Fibroblast of pulmonary artery (primary cell): ENCODE data around the gene C17orf113.
"Not testable (repeated sequence)": the region's sequence is repeated elsewhere in the genome, so short reads cannot be mapped to it uniquely, and the experiment has no call there.

Experiments
- DNase-seq: peaks from one replicate; pipeline ENCODE4 v3.0.0-alpha.2; 2010; ENCODE audit warnings: low read depth
- H3K4me3 ChIP-seq: replicated peaks from 2 replicates; pipeline ENCODE4 v1.5.1; 2011; ENCODE audit warnings: low read depth, mild to moderate bottlenecking, control low read depth, low read length, moderate library complexity
- TF ChIP-seq, protein P1 (sequence below): IDR thresholded peaks from 2 replicates; pipeline ENCODE4 v1.5.1; 2011; ENCODE audit warnings: mild to moderate bottlenecking, control low read depth, low read length, inconsistent platforms; ENCODE audit errors: missing control alignments

Gene C17orf113

DNA sequence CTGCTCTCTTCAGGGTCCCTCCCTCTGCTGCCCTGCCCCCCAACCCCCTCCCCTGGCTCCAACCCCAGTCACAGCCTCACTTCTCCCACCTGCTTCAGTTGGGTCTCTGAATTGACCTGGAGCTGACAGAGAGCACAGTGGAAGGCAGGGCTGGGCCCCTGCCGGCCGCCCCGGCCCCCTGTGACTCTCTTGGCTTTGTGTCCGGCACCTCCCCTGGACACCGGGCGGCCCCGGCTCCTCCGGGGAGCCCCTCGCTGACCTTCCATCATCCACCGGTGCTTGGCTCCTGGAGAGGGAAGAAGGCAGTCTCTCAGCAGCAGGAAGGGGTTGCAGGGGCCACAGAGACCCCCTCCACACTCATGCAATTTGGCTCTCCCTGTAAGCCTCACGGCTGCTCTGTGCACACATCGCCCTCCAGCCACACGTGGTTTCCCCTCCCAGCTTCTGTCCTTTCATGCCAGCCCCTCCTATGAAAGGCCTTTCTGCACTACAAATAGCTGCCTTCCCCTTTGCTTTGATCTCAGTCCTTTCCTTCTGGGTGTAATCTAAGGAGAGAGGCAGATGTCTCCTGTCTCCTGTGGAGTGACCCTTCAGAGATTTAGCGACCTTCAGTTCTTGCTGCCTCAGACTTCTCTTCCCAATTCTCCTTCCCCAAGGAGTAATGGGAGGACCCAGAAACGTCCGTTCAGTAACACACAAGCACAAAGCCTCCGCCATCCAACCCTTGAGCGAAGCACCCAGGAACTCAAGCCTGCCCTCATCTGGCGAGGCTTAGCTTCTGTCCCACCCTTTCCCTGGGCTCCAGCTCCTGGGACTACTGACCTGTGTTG, 22.2 kb downstream of the C17orf113 start:
- TF ChIP-seq, protein P1, sequence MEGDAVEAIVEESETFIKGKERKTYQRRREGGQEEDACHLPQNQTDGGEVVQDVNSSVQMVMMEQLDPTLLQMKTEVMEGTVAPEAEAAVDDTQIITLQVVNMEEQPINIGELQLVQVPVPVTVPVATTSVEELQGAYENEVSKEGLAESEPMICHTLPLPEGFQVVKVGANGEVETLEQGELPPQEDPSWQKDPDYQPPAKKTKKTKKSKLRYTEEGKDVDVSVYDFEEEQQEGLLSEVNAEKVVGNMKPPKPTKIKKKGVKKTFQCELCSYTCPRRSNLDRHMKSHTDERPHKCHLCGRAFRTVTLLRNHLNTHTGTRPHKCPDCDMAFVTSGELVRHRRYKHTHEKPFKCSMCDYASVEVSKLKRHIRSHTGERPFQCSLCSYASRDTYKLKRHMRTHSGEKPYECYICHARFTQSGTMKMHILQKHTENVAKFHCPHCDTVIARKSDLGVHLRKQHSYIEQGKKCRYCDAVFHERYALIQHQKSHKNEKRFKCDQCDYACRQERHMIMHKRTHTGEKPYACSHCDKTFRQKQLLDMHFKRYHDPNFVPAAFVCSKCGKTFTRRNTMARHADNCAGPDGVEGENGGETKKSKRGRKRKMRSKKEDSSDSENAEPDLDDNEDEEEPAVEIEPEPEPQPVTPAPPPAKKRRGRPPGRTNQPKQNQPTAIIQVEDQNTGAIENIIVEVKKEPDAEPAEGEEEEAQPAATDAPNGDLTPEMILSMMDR, result peak; percentile 21
- H3K4me3 ChIP-seq, result no peak overlapping the region
- peak; percentile 14 for DNase-seq

DNA sequence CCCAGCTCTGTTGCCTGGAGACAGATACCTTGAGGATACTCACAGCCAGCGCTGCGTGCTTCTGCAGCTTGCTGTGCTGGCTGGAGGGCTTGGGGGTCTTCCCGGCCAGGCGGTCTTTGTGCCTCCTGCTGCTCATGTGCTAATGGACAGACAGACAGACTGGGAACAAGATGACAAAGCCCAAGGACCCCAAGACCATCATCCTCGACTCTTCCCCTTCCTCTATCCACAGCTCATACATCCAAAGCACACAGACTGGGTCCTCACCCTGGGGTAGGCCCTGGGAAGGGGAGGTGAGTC, 22.9 kb downstream of the C17orf113 start:
- H3K4me3 ChIP-seq, result no peak overlapping the region
- TF ChIP-seq, protein P1, result no peak
- no peak for DNase-seq

DNA sequence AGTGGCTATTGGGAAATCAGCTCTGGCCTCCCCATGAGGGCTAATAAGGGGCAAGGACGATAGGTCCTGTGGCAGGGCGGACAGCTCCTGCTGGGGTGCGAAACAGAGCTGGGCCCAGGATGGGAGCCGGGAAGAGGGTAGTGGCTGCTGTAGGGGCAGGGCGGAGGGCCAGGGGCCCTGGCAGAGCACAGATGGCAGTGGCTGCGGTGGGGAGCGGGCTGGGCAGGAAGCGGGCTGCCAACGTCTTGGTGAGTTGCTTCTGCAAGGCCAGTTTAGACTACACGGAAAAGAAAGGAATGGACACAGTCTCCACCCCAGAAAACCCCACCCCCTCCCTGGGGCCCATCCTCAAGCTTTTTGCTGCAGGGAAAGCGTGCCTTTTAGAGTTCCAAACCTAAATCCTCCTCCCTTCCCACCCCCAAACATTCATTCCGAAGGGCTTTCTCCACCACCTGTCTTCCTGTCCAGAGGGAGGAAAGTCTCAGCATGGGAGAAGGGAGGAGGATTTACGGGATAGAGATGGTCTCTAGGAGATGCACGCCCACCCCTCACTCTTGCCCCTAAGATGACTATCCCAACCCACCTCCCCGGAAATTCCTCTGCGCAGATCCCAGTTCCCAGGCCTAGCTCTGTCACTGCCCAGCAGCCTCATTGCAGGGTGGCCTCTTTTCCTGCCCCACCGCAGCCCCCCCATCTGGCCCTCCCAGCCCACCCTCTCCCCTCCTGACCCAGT, 23.4 kb downstream of the C17orf113 start:
- no peak overlapping the region for H3K4me3 ChIP-seq
- TF ChIP-seq, protein P1, result no peak
- DNase-seq, result no peak

DNA sequence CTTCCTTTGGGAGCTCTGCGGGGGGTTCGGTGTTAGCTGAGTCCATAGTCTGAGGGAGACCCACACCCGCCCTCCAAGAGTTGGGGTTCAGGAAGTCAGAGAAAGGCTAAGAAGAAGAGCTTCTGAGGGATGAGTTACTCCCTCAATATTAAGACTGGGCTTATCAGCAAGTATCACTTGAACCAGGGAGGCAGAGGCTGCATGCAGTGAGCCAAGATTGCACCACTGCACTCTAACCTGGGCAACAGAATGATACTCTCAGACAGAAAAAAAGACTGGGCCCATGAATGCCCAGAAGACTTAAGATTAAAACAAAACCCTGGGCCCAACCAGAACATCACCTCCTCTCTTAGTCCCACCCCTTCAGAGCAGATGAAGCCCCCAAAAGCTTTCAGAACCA, 24.5 kb downstream of the C17orf113 start:
- DNase-seq, result no peak
- H3K4me3 ChIP-seq, result no peak overlapping the region
- TF ChIP-seq, protein P1, result no peak

DNA sequence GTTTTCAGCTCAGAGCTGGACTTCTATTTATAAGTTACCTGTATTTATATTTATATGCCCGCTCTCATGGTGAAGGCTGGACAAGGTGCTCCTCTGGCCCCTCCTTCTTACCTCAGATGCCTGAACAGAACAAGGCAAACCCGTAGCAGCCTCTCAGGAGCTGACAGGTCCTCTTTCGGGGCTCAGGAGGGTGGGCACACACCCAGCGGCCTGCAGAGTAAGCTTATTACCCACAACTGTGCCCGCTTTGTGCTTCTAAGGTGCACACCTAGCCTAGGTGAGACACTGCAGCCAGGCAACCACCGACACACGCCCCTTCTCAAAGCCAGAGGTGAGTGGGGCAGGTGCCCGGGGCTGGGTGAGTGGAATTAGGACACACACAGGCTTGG, 25.2 kb downstream of the C17orf113 start:
- no peak overlapping the region for H3K4me3 ChIP-seq
- TF ChIP-seq, protein P1, result no peak

DNA sequence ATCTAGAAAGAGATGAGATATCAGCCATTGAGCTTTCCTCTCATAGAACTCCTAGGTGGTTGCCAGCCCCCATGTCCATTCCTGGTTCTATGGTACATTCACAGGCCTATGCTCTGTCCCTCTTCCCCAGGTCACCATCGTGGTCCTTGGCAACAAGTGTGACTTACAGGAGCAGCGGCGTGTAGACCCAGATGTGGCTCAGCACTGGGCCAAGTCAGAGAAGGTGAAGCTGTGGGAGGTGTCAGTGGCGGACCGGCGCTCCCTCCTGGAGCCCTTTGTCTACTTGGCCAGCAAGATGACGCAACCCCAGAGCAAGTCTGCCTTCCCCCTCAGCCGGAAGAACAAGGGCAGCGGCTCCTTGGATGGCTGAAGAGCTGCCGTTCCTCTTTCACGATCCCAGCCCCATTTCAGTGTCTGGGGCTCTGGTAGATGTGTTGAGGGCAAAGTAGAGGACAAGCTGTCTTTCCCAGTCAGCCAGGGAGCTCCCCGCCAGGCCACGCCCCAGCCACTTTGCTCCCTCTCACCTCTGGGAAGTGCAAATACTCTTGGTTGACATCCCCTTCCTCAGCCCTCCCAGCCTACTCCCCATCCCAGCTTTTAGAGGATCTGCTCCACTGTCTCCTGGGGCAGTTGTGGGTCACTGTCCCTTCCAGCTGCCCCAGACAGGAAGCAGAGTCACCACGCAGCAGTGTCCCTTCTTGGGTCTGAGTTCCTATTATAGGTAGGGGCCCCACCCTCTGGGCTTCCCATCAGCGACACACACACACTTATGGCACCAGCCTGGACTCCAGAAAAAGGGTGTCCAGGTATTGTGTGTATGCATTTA, 26.7 kb downstream of the C17orf113 start:
- H3K4me3 ChIP-seq, result no peak overlapping the region
- TF ChIP-seq, protein P1, result no peak
- peak; percentile 20 for DNase-seq

More for the DNA sequence above, 25.2 kb downstream of the C17orf113 start:
- DNase-seq, result no peak

DNA sequence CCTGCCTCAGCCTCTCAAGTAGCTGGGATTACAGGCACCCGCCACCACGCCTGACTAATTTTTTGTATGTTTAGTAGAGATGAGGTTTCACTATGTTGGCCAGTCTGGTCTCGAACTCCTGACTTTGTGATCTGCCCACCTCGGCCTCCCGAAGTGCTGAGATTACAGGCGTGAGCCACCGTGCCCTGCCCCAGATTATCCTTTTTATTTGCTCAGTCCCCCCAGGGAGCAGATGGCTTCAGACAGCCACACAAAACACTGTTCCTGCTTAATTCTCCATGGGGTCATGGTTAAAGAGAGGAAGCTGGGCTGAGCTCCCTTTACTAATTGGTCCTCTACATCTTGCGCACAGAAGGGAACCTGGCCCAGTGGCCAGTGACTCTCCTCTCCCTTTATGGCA, 29.6 kb downstream of the C17orf113 start:
- not testable (repeated sequence) for DNase-seq
- peak overlapping the region; percentile 95 for H3K4me3 ChIP-seq
